Ishikawa (cell line): ENCODE data around the gene DCLK1.

Source experiments
- CEBPB ChIP-seq: IDR thresholded peaks from 2 replicates; pipeline ENCODE4 v1.6.1; 2012
- CREB1 ChIP-seq: IDR thresholded peaks from 2 replicates; pipeline ENCODE4 v1.6.1; 2012; ENCODE audit warnings: low read depth
- EGR1 ChIP-seq: IDR thresholded peaks from 2 replicates; pipeline ENCODE4 v1.6.1; 2012
- EP300 ChIP-seq: IDR thresholded peaks from 2 replicates; pipeline ENCODE4 v1.6.1; 2012; ENCODE audit warnings: borderline replicate concordance
- FOXM1 ChIP-seq: IDR thresholded peaks from 2 replicates; pipeline ENCODE4 v1.6.1; 2012; ENCODE audit warnings: low read depth, borderline replicate concordance
- NFIC ChIP-seq: IDR thresholded peaks from 2 replicates; pipeline ENCODE4 v1.6.1; 2012
- RAD21 ChIP-seq: IDR thresholded peaks from 2 replicates; pipeline ENCODE4 v1.6.1; 2012; ENCODE audit warnings: low read depth
- TAF1 ChIP-seq: IDR thresholded peaks from 2 replicates; pipeline ENCODE4 v1.6.1; 2012; ENCODE audit warnings: low read depth, mild to moderate bottlenecking
- TCF12 ChIP-seq: IDR thresholded peaks from 2 replicates; pipeline ENCODE4 v1.6.1; 2012; ENCODE audit warnings: low read depth
- TEAD4 ChIP-seq: IDR thresholded peaks from 2 replicates; pipeline ENCODE4 v1.6.1; 2012
- YY1 ChIP-seq: IDR thresholded peaks from 2 replicates; pipeline ENCODE4 v1.6.1; 2012; ENCODE audit warnings: low read depth
- ZBTB7A ChIP-seq: IDR thresholded peaks from 2 replicates; pipeline ENCODE4 v1.6.1; 2012; ENCODE audit warnings: low read depth
- TF ChIP-seq, protein P1 (sequence below): IDR thresholded peaks from 2 replicates; pipeline ENCODE4 v1.6.1; 2012; ENCODE audit warnings: low read depth, mild to moderate bottlenecking
- TF ChIP-seq, protein P2 (sequence below): IDR thresholded peaks from 2 replicates; pipeline ENCODE4 v1.6.1; 2012
- TF ChIP-seq, protein P3 (sequence below): IDR thresholded peaks from 2 replicates; pipeline ENCODE4 v1.6.1; 2012

The DCLK1 gene

DNA sequence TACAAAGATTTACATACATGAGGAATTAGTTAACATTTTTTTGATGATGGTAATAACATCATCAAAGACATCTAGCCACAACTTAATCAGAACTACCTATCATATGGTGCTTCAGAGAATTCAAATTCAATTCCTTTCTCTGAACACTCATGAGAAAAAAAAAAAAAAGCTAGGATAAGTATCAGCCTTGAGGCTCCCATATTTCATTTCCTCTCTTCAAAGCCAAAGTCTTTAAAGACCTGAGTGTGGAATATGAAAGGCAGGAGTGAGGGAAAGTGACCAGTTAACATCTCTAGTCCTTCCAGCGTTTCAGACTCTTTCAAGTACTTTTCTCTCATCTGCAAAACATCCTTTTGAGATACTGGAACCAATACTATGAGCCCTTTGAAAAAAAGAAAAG, 137.5 kb downstream of the DCLK1 start:
- TF ChIP-seq, protein P1, sequence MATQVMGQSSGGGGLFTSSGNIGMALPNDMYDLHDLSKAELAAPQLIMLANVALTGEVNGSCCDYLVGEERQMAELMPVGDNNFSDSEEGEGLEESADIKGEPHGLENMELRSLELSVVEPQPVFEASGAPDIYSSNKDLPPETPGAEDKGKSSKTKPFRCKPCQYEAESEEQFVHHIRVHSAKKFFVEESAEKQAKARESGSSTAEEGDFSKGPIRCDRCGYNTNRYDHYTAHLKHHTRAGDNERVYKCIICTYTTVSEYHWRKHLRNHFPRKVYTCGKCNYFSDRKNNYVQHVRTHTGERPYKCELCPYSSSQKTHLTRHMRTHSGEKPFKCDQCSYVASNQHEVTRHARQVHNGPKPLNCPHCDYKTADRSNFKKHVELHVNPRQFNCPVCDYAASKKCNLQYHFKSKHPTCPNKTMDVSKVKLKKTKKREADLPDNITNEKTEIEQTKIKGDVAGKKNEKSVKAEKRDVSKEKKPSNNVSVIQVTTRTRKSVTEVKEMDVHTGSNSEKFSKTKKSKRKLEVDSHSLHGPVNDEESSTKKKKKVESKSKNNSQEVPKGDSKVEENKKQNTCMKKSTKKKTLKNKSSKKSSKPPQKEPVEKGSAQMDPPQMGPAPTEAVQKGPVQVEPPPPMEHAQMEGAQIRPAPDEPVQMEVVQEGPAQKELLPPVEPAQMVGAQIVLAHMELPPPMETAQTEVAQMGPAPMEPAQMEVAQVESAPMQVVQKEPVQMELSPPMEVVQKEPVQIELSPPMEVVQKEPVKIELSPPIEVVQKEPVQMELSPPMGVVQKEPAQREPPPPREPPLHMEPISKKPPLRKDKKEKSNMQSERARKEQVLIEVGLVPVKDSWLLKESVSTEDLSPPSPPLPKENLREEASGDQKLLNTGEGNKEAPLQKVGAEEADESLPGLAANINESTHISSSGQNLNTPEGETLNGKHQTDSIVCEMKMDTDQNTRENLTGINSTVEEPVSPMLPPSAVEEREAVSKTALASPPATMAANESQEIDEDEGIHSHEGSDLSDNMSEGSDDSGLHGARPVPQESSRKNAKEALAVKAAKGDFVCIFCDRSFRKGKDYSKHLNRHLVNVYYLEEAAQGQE, result no peak
- TF ChIP-seq, protein P2, sequence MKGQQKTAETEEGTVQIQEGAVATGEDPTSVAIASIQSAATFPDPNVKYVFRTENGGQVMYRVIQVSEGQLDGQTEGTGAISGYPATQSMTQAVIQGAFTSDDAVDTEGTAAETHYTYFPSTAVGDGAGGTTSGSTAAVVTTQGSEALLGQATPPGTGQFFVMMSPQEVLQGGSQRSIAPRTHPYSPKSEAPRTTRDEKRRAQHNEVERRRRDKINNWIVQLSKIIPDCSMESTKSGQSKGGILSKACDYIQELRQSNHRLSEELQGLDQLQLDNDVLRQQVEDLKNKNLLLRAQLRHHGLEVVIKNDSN, result no peak
- TF ChIP-seq TAF1 (no peak), CREB1 (no peak), RAD21 (no peak), NFIC (no peak), FOXM1 (no peak), TEAD4 (no peak), TCF12 (no peak), EGR1 (no peak), CEBPB (no peak), EP300 (no peak), ZBTB7A (no peak), YY1 (no peak)
- TF ChIP-seq, protein P3, sequence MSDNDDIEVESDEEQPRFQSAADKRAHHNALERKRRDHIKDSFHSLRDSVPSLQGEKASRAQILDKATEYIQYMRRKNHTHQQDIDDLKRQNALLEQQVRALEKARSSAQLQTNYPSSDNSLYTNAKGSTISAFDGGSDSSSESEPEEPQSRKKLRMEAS, result no peak

DNA sequence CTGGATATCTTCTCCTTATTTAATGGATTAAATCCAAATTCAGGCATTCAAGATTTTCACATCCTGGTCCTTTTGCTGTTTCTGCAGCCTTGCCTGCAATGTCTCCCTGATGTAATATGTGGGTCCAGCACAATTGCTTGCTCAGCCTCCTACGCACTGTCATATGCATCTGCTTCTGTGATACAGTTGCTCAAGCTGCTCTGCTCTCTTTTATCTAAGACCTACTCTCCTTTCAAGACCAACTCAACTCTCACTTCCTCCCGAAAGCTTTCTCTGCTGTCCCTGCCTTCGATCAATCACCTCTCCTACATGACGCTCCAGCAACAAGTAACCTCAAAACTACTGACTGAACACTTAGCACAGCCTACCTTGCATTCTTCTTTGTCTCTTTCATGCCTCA, 138.2 kb downstream of the DCLK1 start:
- TF ChIP-seq YY1 (no peak), TCF12 (no peak), CREB1 (no peak), NFIC (no peak), FOXM1 (no peak)
- TF ChIP-seq, protein P1, result no peak
- TF ChIP-seq, protein P3, result no peak

DNA sequence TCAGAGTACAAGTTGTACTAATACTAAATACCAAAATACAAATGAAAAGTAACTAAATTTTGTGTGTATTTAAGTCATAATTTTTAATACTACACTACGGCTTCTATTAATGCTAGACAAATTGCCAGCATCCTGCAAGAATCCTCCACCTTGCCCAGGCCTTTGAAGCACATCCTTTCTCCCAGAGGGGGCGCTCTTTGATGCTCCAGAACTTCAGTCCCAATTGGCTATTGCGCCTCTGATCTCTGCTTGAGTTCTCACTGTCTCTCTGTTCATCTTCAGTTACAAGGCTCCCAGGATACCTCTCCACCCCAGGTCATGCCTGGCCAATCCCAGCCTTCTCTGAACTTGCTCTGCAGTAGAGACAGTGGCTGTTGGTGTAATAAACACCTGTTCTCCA, 141.0 kb downstream of the DCLK1 start:
- no peak for TF ChIP-seq TCF12
- no peak for TF ChIP-seq NFIC
- TF ChIP-seq YY1, result no peak
- TF ChIP-seq TEAD4, result no peak
- no peak for TF ChIP-seq CEBPB
- no peak for TF ChIP-seq EP300
- no peak for TF ChIP-seq CREB1
- TF ChIP-seq, protein P2, result no peak
- TF ChIP-seq, protein P3, result no peak
- no peak for TF ChIP-seq EGR1
- no peak for TF ChIP-seq ZBTB7A
- TF ChIP-seq FOXM1, result no peak
- TF ChIP-seq RAD21, result no peak
- TF ChIP-seq, protein P1, result no peak
- TF ChIP-seq TAF1, result no peak

DNA sequence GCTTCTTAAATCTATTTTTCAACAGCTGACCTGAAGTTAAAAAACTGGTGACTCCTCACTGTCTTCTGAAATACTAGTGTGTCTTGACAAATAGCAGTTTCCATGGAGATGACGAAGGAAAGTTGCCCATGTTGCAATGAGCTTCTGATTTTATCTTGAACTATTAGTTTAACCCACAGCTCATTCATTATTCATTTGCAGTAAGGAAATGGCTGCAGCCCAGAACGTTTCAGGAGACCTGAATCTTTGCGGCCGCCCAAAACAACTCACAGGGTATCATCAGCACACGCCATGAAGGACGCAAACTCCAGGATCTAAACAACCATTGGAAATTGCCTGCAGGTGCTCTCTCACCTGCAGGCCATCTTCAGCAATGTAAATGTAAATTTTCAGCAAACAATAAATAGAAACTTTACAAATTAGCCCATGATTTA, 142.5 kb downstream of the DCLK1 start:
- TF ChIP-seq, protein P3, result no peak
- TF ChIP-seq TEAD4 (no peak), NFIC (no peak), CREB1 (no peak), EGR1 (no peak), EP300 (no peak), YY1 (no peak), ZBTB7A (no peak), TCF12 (no peak), CEBPB (no peak), FOXM1 (no peak), TAF1 (no peak), RAD21 (no peak)
- TF ChIP-seq, protein P1, result no peak
- TF ChIP-seq, protein P2, result no peak
